Retinal pigment epithelial cell (primary cell): ENCODE measurements around the gene ANGPTL8.

Experiments
- DNase-seq: peaks from one replicate; pipeline ENCODE4 v3.0.0-alpha.2; 2010; ENCODE audit warnings: low read depth
- H3K4me3 ChIP-seq: 2 replicates; pipeline ENCODE4 v1.5.1; 2011; ENCODE audit warnings: mild to moderate bottlenecking, low read length, control low read depth, moderate library complexity
- TF ChIP-seq, protein P1 (sequence below): conservative IDR thresholded peaks from 2 replicates; pipeline ENCODE4 v1.5.1; 2011; ENCODE audit warnings: low read depth, low read length, control low read depth, inconsistent platforms

ANGPTL8 gene

DNA sequence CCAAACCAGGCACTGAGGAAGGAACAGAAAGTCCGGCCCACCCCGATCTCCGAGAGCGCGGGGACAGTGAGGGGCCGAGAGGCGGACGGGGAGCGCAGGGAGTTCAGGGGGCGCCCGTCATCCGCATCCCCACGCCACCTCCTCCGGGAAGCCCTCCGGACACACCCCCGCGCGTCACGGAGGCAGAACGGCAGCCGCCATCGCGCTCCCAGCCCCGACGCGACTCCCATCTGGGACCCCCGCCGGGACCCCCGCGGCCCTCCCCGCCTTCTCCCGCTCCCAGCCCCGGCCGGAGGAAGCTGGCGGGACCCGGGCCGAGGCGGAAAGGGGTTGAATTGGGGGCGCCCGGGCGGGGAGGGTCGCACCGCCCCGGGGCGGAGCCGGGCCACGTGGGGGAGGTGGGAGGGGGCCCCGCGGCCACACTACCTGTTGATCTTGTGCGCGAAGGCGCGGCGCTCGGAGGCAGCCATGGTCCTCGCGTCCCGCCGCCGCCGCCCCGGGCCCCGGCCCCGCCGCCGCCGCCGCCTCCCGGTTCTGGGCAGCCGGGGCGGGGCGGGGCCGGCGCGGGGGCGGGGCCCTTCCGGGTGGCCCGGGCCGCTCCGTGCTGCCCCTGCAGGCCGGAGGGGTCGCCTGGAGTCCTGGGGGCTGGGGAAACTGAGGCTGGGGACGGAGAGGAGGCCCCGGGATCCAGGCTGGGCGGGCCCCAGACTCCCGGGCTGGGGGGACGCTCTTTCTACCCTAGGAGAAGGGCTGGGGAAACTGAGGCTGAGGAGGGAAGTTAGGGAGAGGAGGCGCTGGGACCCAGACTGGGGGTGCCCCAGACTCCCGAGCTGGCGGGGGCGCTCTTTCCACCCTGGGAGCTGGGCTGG is 22.8 kb downstream of the ANGPTL8 start, which contains the start of gene DOCK6:
Gene DOCK6 (minus strand): TSS at position 554 of the 869 bp plus-strand sequence. CDS start 84 bp downstream, at position 470.
- peak within 1 kb of the TSS; percentile 57 for H3K4me3 ChIP-seq
- TF ChIP-seq, protein P1, sequence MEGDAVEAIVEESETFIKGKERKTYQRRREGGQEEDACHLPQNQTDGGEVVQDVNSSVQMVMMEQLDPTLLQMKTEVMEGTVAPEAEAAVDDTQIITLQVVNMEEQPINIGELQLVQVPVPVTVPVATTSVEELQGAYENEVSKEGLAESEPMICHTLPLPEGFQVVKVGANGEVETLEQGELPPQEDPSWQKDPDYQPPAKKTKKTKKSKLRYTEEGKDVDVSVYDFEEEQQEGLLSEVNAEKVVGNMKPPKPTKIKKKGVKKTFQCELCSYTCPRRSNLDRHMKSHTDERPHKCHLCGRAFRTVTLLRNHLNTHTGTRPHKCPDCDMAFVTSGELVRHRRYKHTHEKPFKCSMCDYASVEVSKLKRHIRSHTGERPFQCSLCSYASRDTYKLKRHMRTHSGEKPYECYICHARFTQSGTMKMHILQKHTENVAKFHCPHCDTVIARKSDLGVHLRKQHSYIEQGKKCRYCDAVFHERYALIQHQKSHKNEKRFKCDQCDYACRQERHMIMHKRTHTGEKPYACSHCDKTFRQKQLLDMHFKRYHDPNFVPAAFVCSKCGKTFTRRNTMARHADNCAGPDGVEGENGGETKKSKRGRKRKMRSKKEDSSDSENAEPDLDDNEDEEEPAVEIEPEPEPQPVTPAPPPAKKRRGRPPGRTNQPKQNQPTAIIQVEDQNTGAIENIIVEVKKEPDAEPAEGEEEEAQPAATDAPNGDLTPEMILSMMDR, result peak; percentile 39
- no peak for DNase-seq

DNA sequence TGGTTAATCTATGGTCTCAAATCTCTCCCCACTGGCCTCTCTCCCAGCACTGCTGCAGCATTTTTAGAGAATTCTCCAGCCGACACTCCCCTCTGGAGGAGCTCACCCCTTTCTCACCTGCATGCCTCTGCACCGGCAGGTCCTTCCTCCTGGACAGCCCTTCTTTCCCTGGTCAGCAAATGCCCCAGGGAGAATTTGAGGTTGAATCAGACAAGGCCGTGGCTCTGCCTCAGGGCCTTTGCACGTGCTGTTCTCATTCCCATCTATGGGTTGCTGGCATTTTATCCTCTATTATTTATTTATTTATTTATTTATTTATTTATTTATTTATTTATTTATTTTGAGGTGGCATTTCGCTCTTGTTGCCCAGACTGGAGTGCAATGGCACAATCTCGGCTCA is 24.3 kb downstream of the ANGPTL8 start:
- no peak overlapping the region for H3K4me3 ChIP-seq
- TF ChIP-seq, protein P1, result no peak
- DNase-seq, result no peak

DNA sequence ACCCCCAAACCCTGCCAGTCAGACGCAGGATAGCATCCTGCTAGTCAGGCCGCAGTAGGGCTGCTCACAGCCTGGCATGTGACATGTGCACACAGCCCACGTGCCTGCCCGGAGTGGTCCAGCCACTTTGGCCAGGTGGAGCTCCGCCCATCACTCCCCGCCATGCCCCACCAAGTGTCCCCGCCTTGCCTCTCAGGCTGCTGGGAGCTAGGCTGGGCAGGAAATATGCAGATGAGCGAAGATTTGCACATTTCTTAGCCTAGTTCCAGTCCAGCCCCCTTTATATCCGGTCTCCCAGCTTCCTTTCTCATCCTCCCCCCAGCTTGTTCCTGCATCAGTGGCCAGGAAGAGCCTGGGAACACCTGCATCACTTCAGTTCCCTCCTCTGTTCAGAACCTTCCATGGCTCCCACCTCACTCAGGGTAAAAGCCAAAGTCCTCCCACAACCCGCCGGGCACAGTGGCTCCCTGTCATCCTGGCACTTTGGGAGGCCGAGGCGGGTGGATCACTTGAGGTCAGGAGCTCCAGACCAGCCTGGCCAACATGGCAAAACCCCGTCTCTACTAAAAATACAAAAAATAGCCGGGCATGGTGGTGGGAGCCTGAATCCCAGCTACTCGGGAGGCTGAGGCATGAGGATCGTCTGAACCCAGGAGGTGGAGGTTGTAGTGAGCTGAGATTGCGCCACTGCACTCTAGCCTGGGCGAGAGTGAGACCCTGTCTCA is 25.2 kb downstream of the ANGPTL8 start:
- H3K4me3 ChIP-seq, result no peak overlapping the region
- TF ChIP-seq, protein P1, result no peak
- DNase-seq, result no peak

DNA sequence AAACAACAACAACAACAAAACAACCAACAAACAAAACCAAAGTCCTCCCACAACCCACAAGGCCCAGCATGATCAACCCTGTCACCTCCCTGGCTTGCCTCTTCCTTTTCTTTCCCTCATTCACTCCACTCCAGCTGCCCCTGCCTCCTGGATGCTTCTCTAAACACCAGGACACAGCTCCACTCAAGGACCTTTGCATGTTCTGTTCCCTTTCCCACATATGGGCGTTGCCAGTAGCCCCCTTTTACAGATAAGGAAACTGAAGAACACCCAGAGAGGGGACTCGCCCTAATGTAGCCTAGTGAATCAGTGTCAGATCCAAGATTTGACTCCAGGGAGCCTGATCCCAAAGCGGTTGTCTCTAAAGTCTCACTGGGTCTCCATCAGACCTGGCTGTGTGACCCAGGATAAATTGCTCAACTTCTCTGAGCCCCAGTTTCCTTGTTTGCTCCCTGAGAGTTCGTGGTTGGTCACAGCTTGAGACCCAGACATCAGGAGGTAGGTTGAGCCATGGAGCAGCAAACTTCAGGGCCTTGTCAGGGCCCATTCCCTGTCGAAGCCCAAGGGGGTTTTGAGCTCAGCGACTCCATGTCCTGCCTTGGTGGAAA is 25.9 kb downstream of the ANGPTL8 start:
- TF ChIP-seq, protein P1, result no peak
- DNase-seq, result no peak
- H3K4me3 ChIP-seq, result no peak overlapping the region

DNA sequence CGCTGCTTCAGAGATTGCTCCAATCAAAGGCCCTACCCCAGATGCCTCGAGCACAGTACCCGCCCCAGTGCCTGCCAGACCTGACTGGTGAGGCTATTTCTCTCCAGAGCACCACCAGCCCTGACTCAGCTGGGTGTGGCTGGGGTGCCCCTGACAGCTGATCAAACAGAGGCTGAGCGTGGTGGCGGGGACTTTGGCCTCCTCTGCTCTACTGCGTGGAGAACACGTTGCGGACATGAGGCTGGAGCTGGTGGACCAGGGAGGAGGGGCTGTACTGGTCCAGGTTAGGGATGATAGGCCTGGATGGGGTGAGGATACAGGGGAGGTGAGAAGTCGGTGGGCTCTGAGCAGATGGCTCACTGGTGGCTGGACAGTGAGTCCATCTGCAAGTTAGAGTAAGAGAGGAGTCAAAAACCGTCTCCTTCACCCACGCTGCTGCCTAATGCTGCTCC is 26.4 kb downstream of the ANGPTL8 start:
- no peak for DNase-seq
- TF ChIP-seq, protein P1, result no peak
- H3K4me3 ChIP-seq, result no peak overlapping the region

DNA sequence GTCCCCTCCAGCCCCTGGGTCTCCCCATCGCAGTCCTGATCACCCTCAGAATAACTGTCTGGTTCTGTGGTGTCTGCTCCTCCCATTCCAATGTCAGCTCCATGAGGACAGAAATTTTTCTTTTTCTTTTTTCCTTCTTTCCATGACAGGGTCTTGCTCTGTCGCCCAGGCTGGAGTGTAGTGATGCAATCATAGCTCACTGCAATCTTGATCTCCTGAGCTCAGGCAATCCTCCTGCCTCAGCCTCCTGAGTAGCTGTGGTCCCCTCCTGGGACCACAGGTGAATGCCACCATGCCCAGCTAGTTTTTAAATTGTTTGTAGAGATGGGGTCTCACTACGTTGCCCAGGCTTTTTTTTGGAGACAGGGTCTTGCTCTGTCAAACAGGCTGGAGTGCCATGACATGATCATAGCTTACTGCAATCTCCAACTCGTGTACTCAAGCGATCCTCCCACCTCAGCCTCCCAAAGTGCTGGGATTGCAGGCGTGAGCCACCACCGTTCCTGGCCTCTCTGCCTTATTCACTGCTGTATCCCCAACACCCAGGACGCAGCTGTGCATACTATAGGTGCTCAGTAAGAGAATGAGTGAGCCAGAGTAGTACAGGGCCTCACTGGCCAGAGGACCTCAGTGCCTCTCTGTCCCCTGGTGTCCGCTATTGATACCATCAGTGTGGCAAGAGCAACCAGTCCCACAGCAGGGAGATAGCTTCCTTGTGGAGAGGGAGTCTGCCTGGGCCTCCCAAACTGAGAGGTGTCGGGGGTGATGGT is 28.1 kb downstream of the ANGPTL8 start:
- no peak overlapping the region for H3K4me3 ChIP-seq
- TF ChIP-seq, protein P1, result no peak
- no peak for DNase-seq
